GM19025 (cell line): ENCODE results near the gene CTRB1.
"Not testable (repeated sequence)": the region's sequence is repeated elsewhere in the genome, so short reads cannot be mapped to it uniquely, and the experiment has no call there.

ENCODE experiments used
- ATAC-seq: cut with Tn5 transposase; IDR thresholded peaks from one replicate; pipeline ENCODE4 v1.9.1; 2021; ENCODE audit warnings: mild to moderate bottlenecking, low read depth, moderate library complexity; ENCODE audit not compliant: unreplicated experiment

CTRB1 gene

GRCh38 chr16:75264999-75265910, 46.5 kb downstream of the CTRB1 start:
- ATAC-seq: no peak

GRCh38 chr16:75265911-75266701, 47.3 kb downstream of the CTRB1 start:
- peak; percentile 78 for ATAC-seq

DNA sequence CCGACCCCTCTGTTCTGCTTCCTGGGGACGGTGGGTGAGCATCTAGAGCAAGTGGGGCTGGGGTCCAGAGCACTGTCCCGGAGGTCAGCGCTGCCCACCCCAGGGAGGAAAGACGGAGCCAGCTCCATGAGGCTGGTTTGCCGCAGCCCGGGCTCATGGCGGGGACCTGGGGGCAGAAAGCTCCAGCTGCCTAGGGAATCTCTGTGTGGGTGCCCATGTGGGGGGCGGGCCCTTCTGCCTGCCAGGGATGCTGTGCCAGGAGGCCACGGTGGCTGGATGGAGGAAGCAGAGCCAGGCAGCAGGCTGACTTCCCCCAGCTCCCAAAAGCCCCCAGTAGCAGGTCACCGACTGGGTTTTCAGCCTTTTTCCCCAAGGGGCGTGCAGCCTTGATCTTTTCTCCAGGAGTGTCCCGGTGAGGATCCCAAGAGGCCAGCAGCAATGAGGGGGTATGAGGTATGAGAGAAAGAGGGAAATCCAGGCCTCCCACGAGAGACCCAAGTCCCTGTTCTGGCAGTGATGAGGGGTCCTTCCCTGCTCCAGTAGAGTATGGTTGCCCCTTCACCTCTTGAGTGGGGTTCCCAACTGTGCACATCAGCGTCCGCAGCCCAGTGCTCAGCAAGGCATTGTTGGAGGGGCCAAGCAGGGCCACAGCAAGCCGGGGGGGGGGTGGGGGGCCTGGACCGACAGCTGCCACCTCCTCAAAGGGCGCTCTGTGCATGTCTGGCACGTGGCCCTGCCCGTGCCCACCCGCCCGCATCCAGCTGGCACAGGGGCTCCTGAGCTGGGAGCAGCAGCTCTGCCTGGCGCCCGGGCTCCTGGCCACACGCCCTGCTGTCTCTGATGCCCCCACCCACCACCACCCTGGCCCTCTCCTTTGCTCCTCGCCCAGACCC, 48.2 kb downstream of the CTRB1 start:
- ATAC-seq: no peak

- no peak for ATAC-seq
These were observed 49.0 kb downstream of the CTRB1 start for GRCh38 chr16:75267631-75268264.

- ATAC-seq: not testable (repeated sequence)
These were observed 50.6 kb downstream of the CTRB1 start for GRCh38 chr16:75269358-75269757.

GRCh38 chr16:75271441-75272096, 52.8 kb downstream of the CTRB1 start:
- ATAC-seq: no peak

- ATAC-seq: no peak
These were observed 53.3 kb downstream of the CTRB1 start for GRCh38 chr16:75272097-75272551.

DNA sequence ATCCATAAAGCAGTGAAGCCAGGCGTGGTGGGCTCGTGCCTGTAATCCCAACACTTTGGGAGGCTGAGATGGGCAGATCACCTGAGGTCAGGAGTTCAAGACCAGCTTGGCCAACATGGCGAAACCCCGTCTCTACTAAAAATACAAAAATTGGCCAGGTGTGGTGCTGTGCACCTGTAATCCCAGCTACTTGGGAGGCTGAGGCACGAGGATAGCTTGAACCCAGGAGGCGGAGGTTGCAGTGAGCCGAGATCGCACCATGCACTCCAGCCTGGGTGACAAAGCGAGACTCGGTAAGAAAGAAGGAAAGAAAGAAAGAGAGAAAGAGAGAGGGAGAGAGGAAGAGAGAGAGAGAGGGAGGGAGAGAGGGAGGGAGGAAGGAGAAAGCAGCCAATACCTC, 53.8 kb downstream of the CTRB1 start:
- not testable (repeated sequence) for ATAC-seq

DNA sequence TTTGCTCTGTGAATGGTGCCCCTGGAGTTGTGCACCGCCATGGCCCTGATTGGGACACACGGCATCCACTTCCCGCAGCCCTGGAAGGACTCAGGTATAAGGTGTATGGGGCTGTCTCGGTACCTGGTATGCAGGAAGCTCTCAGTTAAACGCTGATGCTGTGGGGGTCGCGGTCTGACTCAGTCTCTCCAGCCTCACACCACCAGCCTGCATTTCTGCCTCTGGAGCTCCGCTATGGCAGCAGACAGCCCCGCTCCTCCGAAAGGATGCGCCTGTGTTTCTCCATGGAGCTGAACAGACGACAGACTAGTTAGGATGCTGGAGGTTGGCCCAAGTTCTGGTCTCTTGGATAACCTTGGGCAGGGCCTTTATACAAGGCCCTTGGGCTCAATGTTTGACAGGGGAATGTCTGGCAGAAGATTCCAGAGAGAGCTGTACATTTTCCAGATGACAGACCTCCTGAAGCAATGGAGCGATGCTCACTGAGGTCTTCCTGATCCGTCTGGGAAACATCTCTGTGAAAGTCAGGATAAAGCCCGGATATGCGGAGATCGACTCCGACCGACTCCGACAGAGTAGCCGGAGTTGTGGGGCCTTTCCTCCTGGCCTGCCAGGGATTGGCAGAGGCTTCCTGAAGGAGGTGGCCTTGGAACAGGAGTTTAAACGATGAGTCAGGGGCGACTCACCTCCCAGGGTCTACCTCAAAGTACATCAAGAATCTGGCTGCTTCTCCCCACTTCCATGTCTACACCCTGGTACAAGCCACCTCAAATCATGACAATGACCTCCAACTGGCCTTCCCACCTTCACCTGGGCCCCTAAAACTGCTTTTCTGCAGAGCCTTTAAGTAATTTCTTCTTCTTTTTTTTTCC, 54.5 kb downstream of the CTRB1 start:
- no peak for ATAC-seq
